Fibroblast of lung (primary cell): ENCODE results near the gene SUSD6. TPM values are rescaled to one million over a fixed set of nuclear protein-coding genes. Genes with fewer than 3 reads are reported as not detected.

Source experiments
- DNase-seq, 2 donors: peaks; one replicate each; pipeline versions ENCODE4 v3.0.0 to v3.0.0-alpha.2; 2010; ENCODE audit warnings: low read depth in 2 of 2
- H2AFZ ChIP-seq: 2 replicates; pipeline ENCODE4 v1.5.1; 2012; ENCODE audit warnings: low read length, control low read depth, inconsistent platforms
- H3K27ac ChIP-seq: 2 replicates; pipeline ENCODE4 v1.5.1; 2011; ENCODE audit warnings: low read length, control low read depth; ENCODE audit not compliant: insufficient read depth
- H3K27me3 ChIP-seq: 2 replicates; pipeline ENCODE4 v1.5.1; 2011; ENCODE audit warnings: mild to moderate bottlenecking, low read length; ENCODE audit not compliant: control insufficient read depth, insufficient read depth
- H3K36me3 ChIP-seq: 2 replicates; pipeline ENCODE4 v1.5.1; 2011; ENCODE audit warnings: low read length; ENCODE audit not compliant: control insufficient read depth, insufficient read depth
- H3K4me1 ChIP-seq: 2 replicates; pipeline ENCODE4 v1.5.1; 2011; ENCODE audit warnings: low read length; ENCODE audit not compliant: control insufficient read depth, insufficient read depth; ENCODE audit errors: extremely low read depth
- H3K4me2 ChIP-seq: 2 replicates; pipeline ENCODE4 v1.5.1; 2011; ENCODE audit warnings: low read length, control low read depth; ENCODE audit not compliant: insufficient read depth; ENCODE audit errors: extremely low read depth
- H3K4me3 ChIP-seq, 4 experiments: fragments of 200-600 bp in 1 of 4; sonication (generic) in 1 of 4; replicated peaks in 1 of 4; 2 replicates each; pipeline ENCODE4 v1.5.1; 2011 to 2016; ENCODE audit warnings: low read length in 4 of 4, low read depth in 3 of 4, mild to moderate bottlenecking in 3 of 4, control low read depth in 2 of 4, inconsistent platforms in 1 of 4, mixed read lengths in 1 of 4; ENCODE audit not compliant: insufficient read depth in 1 of 4; ENCODE audit errors: control extremely low read depth in 1 of 4
- H3K79me2 ChIP-seq: 2 replicates; pipeline ENCODE4 v1.5.1; 2012; ENCODE audit warnings: mild to moderate bottlenecking, low read length, inconsistent platforms; ENCODE audit not compliant: control insufficient read depth, insufficient read depth
- H3K9ac ChIP-seq: 2 replicates; pipeline ENCODE4 v1.5.1; 2011; ENCODE audit warnings: mild to moderate bottlenecking, low read length, control low read depth; ENCODE audit not compliant: insufficient read depth
- H3K9me3 ChIP-seq: 2 replicates; pipeline ENCODE4 v1.5.1; 2012; ENCODE audit warnings: low read depth, low read length; ENCODE audit not compliant: control insufficient read depth, insufficient read depth
- H4K20me1 ChIP-seq: 2 replicates; pipeline ENCODE4 v1.5.1; 2011; ENCODE audit warnings: low read length; ENCODE audit not compliant: control insufficient read depth, insufficient read depth; ENCODE audit errors: extremely low read depth
- EZH2 ChIP-seq: IDR thresholded peaks from 2 replicates; pipeline ENCODE4 v1.5.1; 2012; ENCODE audit warnings: low read length, control low read depth, mild to moderate bottlenecking; ENCODE audit errors: missing control alignments
- polyA plus RNA-seq, 2 donors: library from polyadenylated mRNA; depleted of rRNA in 1 of 2; stranded (reverse) in 1 of 2; unstranded in 1 of 2; fragments of >200 nt; gene quantifications; 2 replicates each; pipeline ENCODE4 v1.2.1, GENCODE V29; 2011 to 2012; ENCODE audit warnings: missing spikeins in 1 of 2
- total RNA-seq: library from RNA; depleted of rRNA; stranded (reverse); fragments of >200 nt; gene quantifications from 2 replicates; pipeline ENCODE4 v1.2.1, GENCODE V29; 2014
- TF ChIP-seq, protein P1 (sequence below), 2 donors: IDR thresholded peaks in 1 of 2; conservative IDR thresholded peaks in 1 of 2; 1 replicate in 1 of 2; 2 replicates in 1 of 2; pipeline ENCODE4 v1.5.1; 2011 to 2012; ENCODE audit warnings: low read length in 2 of 2, control low read depth in 1 of 2, inconsistent platforms in 1 of 2, low read depth in 1 of 2, mild to moderate bottlenecking in 1 of 2

Gene SUSD6
- total and polyA plus RNA-seq, 2 donors (not counting 1 experiment from before 2014, with no cell fraction given), result 9.1 to 11.4 TPM

GRCh38 chr14:69617796-69618195 lies 6.4 kb downstream of the SUSD6 start:
- H3K4me1 ChIP-seq, result peaks cover 9% of the 10 kb centered on the region

GRCh38 chr14:69619012-69619411 lies 7.6 kb downstream of the SUSD6 start:
- Histone ChIP-seq H2AFZ (no peak overlapping the region), H3K9ac (no peak overlapping the region), H4K20me1 (no peaks in the 10 kb centered on the region), H3K9me3 (no peaks in the 10 kb centered on the region), H3K4me3 (no peak overlapping the region), H3K4me1 (peaks cover 9% of the 10 kb centered on the region), H3K27ac (no peak overlapping the region), H3K36me3 (no peaks in the 10 kb centered on the region), H3K79me2 (peaks cover 54% of the 10 kb centered on the region), H3K27me3 (no peaks in the 10 kb centered on the region), H3K4me2 (peak overlapping the region; percentile 18)
- TF ChIP-seq, protein P1, sequence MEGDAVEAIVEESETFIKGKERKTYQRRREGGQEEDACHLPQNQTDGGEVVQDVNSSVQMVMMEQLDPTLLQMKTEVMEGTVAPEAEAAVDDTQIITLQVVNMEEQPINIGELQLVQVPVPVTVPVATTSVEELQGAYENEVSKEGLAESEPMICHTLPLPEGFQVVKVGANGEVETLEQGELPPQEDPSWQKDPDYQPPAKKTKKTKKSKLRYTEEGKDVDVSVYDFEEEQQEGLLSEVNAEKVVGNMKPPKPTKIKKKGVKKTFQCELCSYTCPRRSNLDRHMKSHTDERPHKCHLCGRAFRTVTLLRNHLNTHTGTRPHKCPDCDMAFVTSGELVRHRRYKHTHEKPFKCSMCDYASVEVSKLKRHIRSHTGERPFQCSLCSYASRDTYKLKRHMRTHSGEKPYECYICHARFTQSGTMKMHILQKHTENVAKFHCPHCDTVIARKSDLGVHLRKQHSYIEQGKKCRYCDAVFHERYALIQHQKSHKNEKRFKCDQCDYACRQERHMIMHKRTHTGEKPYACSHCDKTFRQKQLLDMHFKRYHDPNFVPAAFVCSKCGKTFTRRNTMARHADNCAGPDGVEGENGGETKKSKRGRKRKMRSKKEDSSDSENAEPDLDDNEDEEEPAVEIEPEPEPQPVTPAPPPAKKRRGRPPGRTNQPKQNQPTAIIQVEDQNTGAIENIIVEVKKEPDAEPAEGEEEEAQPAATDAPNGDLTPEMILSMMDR (conservative IDR thresholded peaks at IDR 0.05 in 1 of 2, IDR thresholded peaks at IDR 0.05 in 1 of 2; ENCODE audit: low read depth in 1 of 2, low read length in 2 of 2), result no peak
- TF ChIP-seq EZH2, result no peak
- peak in 1 of 2 donors; percentile 50 for DNase-seq

More at GRCh38 chr14:69617796-69618195, 6.4 kb downstream of the SUSD6 start:
- Histone ChIP-seq H3K27me3 (no peaks in the 10 kb centered on the region), H3K4me2 (no peak overlapping the region), H2AFZ (no peak overlapping the region), H3K27ac (no peak overlapping the region), H3K79me2 (peaks cover 60% of the 10 kb centered on the region), H4K20me1 (no peaks in the 10 kb centered on the region), H3K9ac (no peak overlapping the region), H3K4me3 (no peak overlapping the region), H3K9me3 (no peaks in the 10 kb centered on the region), H3K36me3 (no peaks in the 10 kb centered on the region)
- no peak for DNase-seq
- TF ChIP-seq, protein P1 (conservative IDR thresholded peaks at IDR 0.05 in 1 of 2, IDR thresholded peaks at IDR 0.05 in 1 of 2; ENCODE audit: low read depth in 1 of 2, low read length in 2 of 2), result no peak
- no peak for TF ChIP-seq EZH2

- TF ChIP-seq, protein P1 (conservative IDR thresholded peaks at IDR 0.05 in 1 of 2, IDR thresholded peaks at IDR 0.05 in 1 of 2; ENCODE audit: low read depth in 1 of 2, low read length in 2 of 2), result no peak
- no peak for TF ChIP-seq EZH2
- Histone ChIP-seq H3K4me1 (peaks cover 10% of the 10 kb centered on the region), H3K27ac (no peak overlapping the region), H3K4me2 (no peak overlapping the region), H3K27me3 (no peaks in the 10 kb centered on the region), H3K9me3 (no peaks in the 10 kb centered on the region), H2AFZ (no peak overlapping the region), H3K4me3 (no peak overlapping the region), H3K9ac (no peak overlapping the region), H3K79me2 (peaks cover 51% of the 10 kb centered on the region), H3K36me3 (no peaks in the 10 kb centered on the region), H4K20me1 (no peaks in the 10 kb centered on the region)
- DNase-seq, result peak in 1 of 2 donors; percentile 59
Measured at GRCh38 chr14:69620211-69620611, 8.8 kb downstream of the SUSD6 start.
